Activated CD8-positive, alpha-beta T cell treated with anti-CD3 and anti-CD28 coated beads, Interleukin-2, amount 10 ng/mL, durations not matched to agents 7 days and 5 days (primary cell): ENCODE data around the gene NAA16. TPM values are rescaled to one million over a fixed set of nuclear protein-coding genes. Genes with fewer than 3 reads are reported as not detected.
"Not testable (repeated sequence)": the region's sequence is repeated elsewhere in the genome, so short reads cannot be mapped to it uniquely, and the experiment has no call there.

Experiments used
- ATAC-seq: fragments of 150-1000 bp; cut with Tn5 transposase; one replicate; pipeline ENCODE4 v1.10.0; 2021; ENCODE audit warnings: moderate library complexity
- CTCF ChIA-PET: fragments of 350-600 bp; sonication (Branson Sonifier 250); formaldehyde crosslinking; loops from one replicate; lab custom pipeline; 2021; ENCODE audit warnings: antibody characterized with exemption; lab: Charles Lee
- POLR2A ChIA-PET: fragments of 350-600 bp; sonication (Branson Sonifier 250); formaldehyde crosslinking; loops from one replicate; lab custom pipeline; 2021; ENCODE audit warnings: antibody characterized with exemption; lab: Charles Lee
- DNase-seq: peaks from one replicate; pipeline ENCODE4 v3.0.0-alpha.2; 2020
- H3K27ac Mint-ChIP-seq: one replicate; pipeline ENCODE4 v1.8.0; 2021; ENCODE audit warnings: mild to moderate bottlenecking, mixed read lengths
- H3K27me3 Mint-ChIP-seq: one replicate; pipeline ENCODE4 v1.8.0; 2021; ENCODE audit warnings: low read depth, mixed read lengths
- H3K36me3 Mint-ChIP-seq: one replicate; pipeline ENCODE4 v1.8.0; 2021; ENCODE audit warnings: low read depth, mixed read lengths
- H3K4me1 Mint-ChIP-seq: one replicate; pipeline ENCODE4 v1.8.0; 2021; ENCODE audit warnings: low read depth, mixed read lengths
- H3K4me3 Mint-ChIP-seq: one replicate; pipeline ENCODE4 v1.8.0; 2021; ENCODE audit warnings: mild to moderate bottlenecking, mixed read lengths
- H3K9me3 Mint-ChIP-seq: one replicate; pipeline ENCODE4 v1.8.0; 2022; ENCODE audit warnings: mixed read lengths; ENCODE audit not compliant: insufficient read depth
- total RNA-seq, 2 experiments: library from RNA; stranded (reverse); gene quantifications; one replicate each; pipeline ENCODE4 v1.2.3, GENCODE V29; 2021

The NAA16 gene
- total RNA-seq, 2 experiments from 2014 or later, result 36.7 to 38.7 TPM

DNA sequence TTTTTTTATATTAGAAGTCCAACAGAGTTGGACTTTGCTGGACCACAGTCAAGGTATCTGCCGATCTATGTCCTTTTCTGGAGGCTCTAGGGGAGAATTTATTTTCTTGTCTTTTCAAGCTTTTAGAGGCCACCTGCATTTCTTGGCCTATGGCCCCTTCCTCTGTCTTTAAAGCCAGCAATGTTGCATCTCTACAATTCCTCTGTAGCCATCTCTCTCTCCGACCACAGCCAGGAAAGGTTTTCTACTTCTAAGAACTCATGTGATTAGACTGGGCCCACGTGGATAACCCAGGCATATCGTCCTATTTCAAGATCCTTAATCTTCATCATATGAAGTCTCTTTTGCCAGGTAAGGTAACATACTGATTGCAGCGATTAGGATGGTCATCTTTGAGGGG, 102.8 kb downstream of the NAA16 start:
- DNase-seq, result no peak
- H3K36me3 Mint-ChIP-seq, result no peaks in the 10 kb centered on the region
- ChIA-PET CTCF (interaction anchor here (0.8 kb wide), 1 partner anchor 239 kb away, joined by 3 read pairs; no protein-coding TSS in a partner anchor), POLR2A (no interaction called here)
- H3K9me3 Mint-ChIP-seq, result no peaks in the 10 kb centered on the region
- no peak overlapping the region for H3K27ac Mint-ChIP-seq
- peaks cover 3% of the 10 kb centered on the region for H3K27me3 Mint-ChIP-seq
- no peak overlapping the region for H3K4me3 Mint-ChIP-seq
- no peak for ATAC-seq
- no peaks in the 10 kb centered on the region for H3K4me1 Mint-ChIP-seq

- POLR2A ChIA-PET, result interaction anchor here (0.6 kb wide), 1 partner anchor 43 kb away, joined by 4 read pairs; no protein-coding TSS in a partner anchor
- Mint-ChIP-seq H3K27me3 (peaks cover 4% of the 10 kb centered on the region), H3K4me3 (no peak overlapping the region), H3K9me3 (no peaks in the 10 kb centered on the region), H3K4me1 (no peaks in the 10 kb centered on the region), H3K36me3 (no peaks in the 10 kb centered on the region), H3K27ac (no peak overlapping the region)
- CTCF ChIA-PET, result interaction anchor here (1.3 kb wide), 1 partner anchor 44 kb away, joined by 3 read pairs; no protein-coding TSS in a partner anchor
- ATAC-seq (no peak), DNase-seq (no peak)
These were observed 105.2 kb downstream of the NAA16 start for GRCh38 chr13:41416276-41416675.

DNA sequence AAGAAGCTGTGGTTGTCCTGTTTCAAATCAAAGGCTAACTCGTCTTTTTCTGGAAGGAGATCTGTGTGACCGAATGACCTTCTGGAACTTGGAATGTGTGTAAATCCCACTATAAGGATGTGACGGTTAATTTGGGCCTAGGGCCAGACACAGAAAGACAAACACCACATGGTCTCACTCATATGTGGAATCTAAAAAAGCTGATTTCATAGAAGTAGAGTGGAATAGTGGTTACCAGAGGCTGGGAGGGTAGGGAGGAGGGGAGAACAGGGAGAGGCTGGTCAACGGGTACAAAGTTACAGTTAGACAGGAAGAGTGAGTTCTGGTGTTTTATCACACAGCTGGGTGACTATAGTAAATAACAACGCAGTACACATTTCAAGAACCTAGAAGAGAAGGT, 107.0 kb downstream of the NAA16 start:
- no peaks in the 10 kb centered on the region for H3K4me1 Mint-ChIP-seq
- ChIA-PET CTCF (no interaction called here), POLR2A (no interaction called here)
- peaks cover 4% of the 10 kb centered on the region for H3K27me3 Mint-ChIP-seq
- ATAC-seq (no peak), DNase-seq (no peak)
- H3K36me3 Mint-ChIP-seq, result no peaks in the 10 kb centered on the region
- no peaks in the 10 kb centered on the region for H3K9me3 Mint-ChIP-seq
- H3K4me3 Mint-ChIP-seq, result no peak overlapping the region
- no peak overlapping the region for H3K27ac Mint-ChIP-seq

DNA sequence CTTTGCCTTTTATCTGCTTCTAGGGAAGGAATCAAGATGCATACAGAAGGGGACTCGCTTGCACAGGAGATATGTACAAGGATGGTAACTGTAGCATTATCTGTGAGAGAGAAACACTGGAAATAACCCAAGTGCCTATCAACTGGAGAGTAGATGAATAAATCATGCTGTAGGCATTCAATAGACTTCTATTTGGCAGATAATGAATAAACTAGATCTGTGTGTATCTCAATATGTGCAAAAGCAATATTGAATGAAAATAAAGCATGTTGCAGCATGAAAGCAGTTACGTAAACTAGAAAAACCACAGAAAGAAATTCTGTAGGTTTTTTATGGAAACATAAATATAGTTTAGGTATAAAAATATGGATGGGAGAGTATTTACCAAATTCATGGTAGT, 107.7 kb downstream of the NAA16 start:
- ChIA-PET POLR2A (no interaction called here), CTCF (no interaction called here)
- H3K9me3 Mint-ChIP-seq, result no peaks in the 10 kb centered on the region
- H3K4me3 Mint-ChIP-seq, result no peak overlapping the region
- no peaks in the 10 kb centered on the region for H3K36me3 Mint-ChIP-seq
- no peak for ATAC-seq
- no peaks in the 10 kb centered on the region for H3K4me1 Mint-ChIP-seq
- no peak for DNase-seq
- peaks cover 4% of the 10 kb centered on the region for H3K27me3 Mint-ChIP-seq
- no peak overlapping the region for H3K27ac Mint-ChIP-seq

- H3K36me3 Mint-ChIP-seq, result no peaks in the 10 kb centered on the region
- no peak overlapping the region for H3K27ac Mint-ChIP-seq
- ChIA-PET POLR2A (no interaction called here), CTCF (no interaction called here)
- no peak for DNase-seq
- ATAC-seq, result no peak
- no peaks in the 10 kb centered on the region for H3K4me1 Mint-ChIP-seq
- peaks cover 4% of the 10 kb centered on the region for H3K27me3 Mint-ChIP-seq
- H3K9me3 Mint-ChIP-seq, result no peaks in the 10 kb centered on the region
- H3K4me3 Mint-ChIP-seq, result no peak overlapping the region
These were observed 108.1 kb downstream of the NAA16 start for GRCh38 chr13:41419206-41419605.

DNA sequence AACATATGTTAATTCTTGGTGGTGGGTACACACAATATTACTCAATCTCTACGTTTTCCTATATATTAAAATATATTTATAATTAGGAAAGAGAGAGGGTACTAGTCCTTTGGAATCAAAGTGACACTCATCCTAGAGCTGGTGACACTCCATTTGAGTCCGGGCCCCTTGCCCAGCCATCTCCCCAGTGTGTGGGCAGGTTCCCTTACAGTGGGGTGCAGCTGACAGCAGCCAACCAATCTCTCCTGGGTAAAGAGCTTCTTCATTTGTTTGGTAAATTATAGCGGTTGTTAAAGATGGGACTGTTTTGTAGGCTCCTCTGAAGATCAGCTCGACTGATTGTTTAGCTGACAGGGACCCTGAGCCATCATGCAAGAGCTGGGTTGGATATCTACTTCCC, 109.1 kb downstream of the NAA16 start:
- ATAC-seq (no peak), DNase-seq (no peak)
- Mint-ChIP-seq H3K4me1 (no peaks in the 10 kb centered on the region), H3K4me3 (no peak overlapping the region), H3K27ac (no peak overlapping the region), H3K9me3 (no peaks in the 10 kb centered on the region), H3K27me3 (peaks cover 4% of the 10 kb centered on the region), H3K36me3 (no peaks in the 10 kb centered on the region)
- POLR2A ChIA-PET, result interaction anchor here (0.6 kb wide), 1 partner anchor 509 kb away, joined by 3 read pairs; no protein-coding TSS in a partner anchor
- CTCF ChIA-PET, result interaction anchor here (0.8 kb wide), 1 partner anchor 233 kb away, joined by 3 read pairs; no protein-coding TSS in a partner anchor

DNA sequence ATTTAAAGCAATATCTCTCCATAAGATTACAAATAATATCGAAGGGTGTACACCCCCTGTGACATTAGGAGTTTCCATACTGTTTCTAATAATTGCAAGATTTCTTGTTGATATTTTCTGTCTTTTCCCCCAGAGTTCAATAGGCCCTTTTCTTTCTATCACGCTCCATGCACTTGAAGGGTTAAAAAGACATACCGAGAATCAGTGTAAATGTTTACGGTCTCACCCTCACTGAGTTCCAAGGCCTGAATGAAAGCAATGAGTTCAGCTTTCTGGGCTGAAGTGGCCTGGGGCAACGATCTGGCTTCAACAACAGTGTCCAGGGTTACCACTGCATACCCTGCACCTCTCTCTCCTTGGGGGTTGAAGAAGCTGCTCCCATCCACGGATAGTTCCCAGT, 110.3 kb downstream of the NAA16 start:
- H3K27me3 Mint-ChIP-seq, DNase-seq, H3K36me3 Mint-ChIP-seq, H3K4me3 Mint-ChIP-seq, ATAC-seq, H3K27ac Mint-ChIP-seq, H3K4me1 Mint-ChIP-seq, POLR2A ChIA-PET, H3K9me3 Mint-ChIP-seq: not testable (repeated sequence)
- CTCF ChIA-PET, result interaction anchor here (1.9 kb wide), 1 partner anchor 232 kb away, joined by 5 read pairs; no protein-coding TSS in a partner anchor

- H3K27me3 Mint-ChIP-seq, H3K4me3 Mint-ChIP-seq, ATAC-seq, POLR2A ChIA-PET, H3K36me3 Mint-ChIP-seq, DNase-seq, H3K9me3 Mint-ChIP-seq, H3K27ac Mint-ChIP-seq, H3K4me1 Mint-ChIP-seq: not testable (repeated sequence)
- CTCF ChIA-PET, result interaction anchor here (1.9 kb wide), 1 partner anchor 231 kb away, joined by 5 read pairs; no protein-coding TSS in a partner anchor
These were observed 110.9 kb downstream of the NAA16 start for GRCh38 chr13:41421983-41422382.

DNA sequence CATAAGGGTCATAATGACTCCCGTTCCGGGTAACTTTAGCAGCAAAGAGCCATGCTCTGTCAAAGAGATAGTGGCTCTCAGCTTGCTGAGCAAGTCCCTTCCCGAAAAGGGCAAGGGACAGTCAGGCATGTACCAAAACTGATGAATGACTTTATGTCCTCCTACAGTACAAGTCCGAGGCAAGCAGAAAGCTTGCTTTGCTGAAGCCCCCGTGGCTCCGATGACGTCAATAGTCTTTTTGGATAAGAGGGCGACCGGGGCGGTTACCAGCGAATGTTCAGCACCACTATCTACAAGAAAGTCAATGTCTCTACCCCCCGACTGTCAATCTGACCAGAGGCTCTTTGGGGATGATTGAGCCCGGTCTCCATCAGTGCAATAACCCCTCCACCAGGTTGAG, 112.2 kb downstream of the NAA16 start:
- H3K27ac Mint-ChIP-seq, POLR2A ChIA-PET, H3K9me3 Mint-ChIP-seq, H3K27me3 Mint-ChIP-seq, DNase-seq, H3K4me3 Mint-ChIP-seq, ATAC-seq, H3K4me1 Mint-ChIP-seq, H3K36me3 Mint-ChIP-seq: not testable (repeated sequence)
- CTCF ChIA-PET, result interaction anchor here (1.0 to 1.9 kb wide), 2 partner anchors 36 to 230 kb away, joined by 3 to 5 read pairs; no protein-coding TSS in a partner anchor

GRCh38 chr13:41424675-41425074, 113.6 kb downstream of the NAA16 start:
- ATAC-seq, H3K27ac Mint-ChIP-seq, H3K9me3 Mint-ChIP-seq, H3K4me3 Mint-ChIP-seq, CTCF ChIA-PET, H3K36me3 Mint-ChIP-seq, H3K27me3 Mint-ChIP-seq, POLR2A ChIA-PET, H3K4me1 Mint-ChIP-seq, DNase-seq: not testable (repeated sequence)

GRCh38 chr13:41426047-41426446, 115.0 kb downstream of the NAA16 start:
- POLR2A ChIA-PET, result no interaction called here

More at GRCh38 chr13:41426047-41426446, 115.0 kb downstream of the NAA16 start:
- H3K4me3 Mint-ChIP-seq, result no peak overlapping the region
- ATAC-seq, result peak; percentile 42
- CTCF ChIA-PET, result no interaction called here
- H3K9me3 Mint-ChIP-seq, result no peaks in the 10 kb centered on the region
- peak; percentile 45 for DNase-seq
- no peaks in the 10 kb centered on the region for H3K4me1 Mint-ChIP-seq
- H3K27ac Mint-ChIP-seq, result no peak overlapping the region
- H3K36me3 Mint-ChIP-seq, result no peaks in the 10 kb centered on the region
- no peaks in the 10 kb centered on the region for H3K27me3 Mint-ChIP-seq
